Measurements from ENCODE around the gene CD24. TPM values are rescaled to one million over a fixed set of nuclear protein-coding genes. Genes with fewer than 3 reads are reported as not detected.

CD24 gene
- total RNA-seq, 1 experiment from 2014 or later: 1,551 TPM

DNA sequence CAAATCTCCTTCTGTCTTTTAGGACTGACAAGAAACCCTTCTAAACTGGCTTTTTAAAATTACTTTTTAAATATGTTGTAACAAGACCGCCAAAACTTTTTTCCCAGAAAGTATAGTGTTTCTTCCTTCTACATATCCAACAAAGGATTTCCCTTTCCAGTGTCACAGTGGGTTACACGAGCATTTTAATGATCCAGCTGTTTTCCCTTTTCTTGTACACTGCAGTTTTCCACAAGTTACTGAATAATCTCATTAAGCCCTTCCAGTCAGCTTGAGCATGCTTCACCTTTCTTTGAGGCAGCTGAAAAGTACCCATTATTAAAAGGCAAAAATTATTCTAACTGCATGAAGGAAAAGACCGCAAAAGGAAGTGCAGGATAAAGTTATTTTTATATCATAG lies 48.6 kb downstream of the CD24 start:
- H3K9me3 Mint-ChIP-seq: no peaks in the 10 kb centered on the region; a peak in 1 of 5 replicates
- peak overlapping the region; percentile 22 for H2AFZ ChIP-seq (ENCODE audit: low read length)

More for the DNA sequence above, 48.6 kb downstream of the CD24 start:
- Histone ChIP-seq H4K5ac (ENCODE audit: insufficient read length, low read depth, low read length) (no peak overlapping the region), H3K9ac (ENCODE audit: extremely low read depth, insufficient read length, low read length) (no peak overlapping the region), H3K23me2 (ENCODE audit: insufficient read length, low read depth, low read length, poor library complexity, severe bottlenecking) (no peaks in the 10 kb centered on the region), H3K14ac (ENCODE audit: insufficient read depth, low read length) (no peak overlapping the region), H2BK120ac (ENCODE audit: low read depth, low read length, poor library complexity, severe bottlenecking) (no peak overlapping the region), H2BK12ac (ENCODE audit: insufficient read length, low read depth, low read length) (no peak overlapping the region), H3K4me1 (ENCODE audit: insufficient read depth, low read length) (no peaks in the 10 kb centered on the region), H3K79me1 (ENCODE audit: insufficient read depth, low read depth, low read length, poor library complexity, severe bottlenecking) (no peaks in the 10 kb centered on the region), H3K9me3 (ENCODE audit: control insufficient read depth, low read depth, low read length) (no peaks in the 10 kb centered on the region), H2AK5ac (ENCODE audit: insufficient read length, low read length) (no peak overlapping the region), H3K18ac (ENCODE audit: insufficient read length, low read depth, low read length) (no peak overlapping the region), H4K20me1 (ENCODE audit: control insufficient read depth, insufficient read depth, insufficient read length) (no peaks in the 10 kb centered on the region), H2BK15ac (ENCODE audit: low read depth, low read length) (no peak overlapping the region), H2BK20ac (ENCODE audit: low read depth, low read length, poor library complexity, severe bottlenecking) (no peak overlapping the region), H3K4me2 (ENCODE audit: insufficient read depth, insufficient read length, low read length) (no peak overlapping the region), H3K23ac (ENCODE audit: insufficient read length, low read depth, low read length) (no peak overlapping the region), H3K27me3 (ENCODE audit: insufficient read depth, low read length) (no peaks in the 10 kb centered on the region), H3T11ph (ENCODE audit: low read length) (no peak overlapping the region), H3K27ac (ENCODE audit: insufficient read length, low read depth, low read length) (no peak overlapping the region), H2BK5ac (ENCODE audit: insufficient read length, low read length) (no peak overlapping the region), H3K4ac (ENCODE audit: low read depth, low read length) (no peak overlapping the region), H3K79me2 (ENCODE audit: insufficient read depth, low read length) (no peaks in the 10 kb centered on the region), H4K91ac (ENCODE audit: insufficient read length, low read depth, low read length) (no peak overlapping the region), H3K56ac (ENCODE audit: insufficient read length, low read depth, low read length) (no peak overlapping the region), H4K8ac (replicated peaks; ENCODE audit: insufficient read length, low read depth, low read length) (no peak overlapping the region)
- Mint-ChIP-seq H3K4me3 (no peak overlapping the region), H3K27me3 (ENCODE audit: low read depth) (no peaks in the 10 kb centered on the region), H3K27ac (peak overlapping the region in 2 of 3 experiments; percentile 27 to 88; a peak in 4 of 7 replicates), H3K4me1 (peaks cover 36 to 45% of the 10 kb centered on the region in 2 experiments), H3K36me3 (ENCODE audit: insufficient read depth in 1 of 3, low read depth in 3 of 3) (no peaks in the 10 kb centered on the region)
- no peak for DNase-seq
- WGBS (ENCODE audit: extremely low coverage, insufficient read length, low lambda C conversion rate): no CpG with 5 or more reads among the region's 3 CpGs
- TF ChIP-seq, protein P1, sequence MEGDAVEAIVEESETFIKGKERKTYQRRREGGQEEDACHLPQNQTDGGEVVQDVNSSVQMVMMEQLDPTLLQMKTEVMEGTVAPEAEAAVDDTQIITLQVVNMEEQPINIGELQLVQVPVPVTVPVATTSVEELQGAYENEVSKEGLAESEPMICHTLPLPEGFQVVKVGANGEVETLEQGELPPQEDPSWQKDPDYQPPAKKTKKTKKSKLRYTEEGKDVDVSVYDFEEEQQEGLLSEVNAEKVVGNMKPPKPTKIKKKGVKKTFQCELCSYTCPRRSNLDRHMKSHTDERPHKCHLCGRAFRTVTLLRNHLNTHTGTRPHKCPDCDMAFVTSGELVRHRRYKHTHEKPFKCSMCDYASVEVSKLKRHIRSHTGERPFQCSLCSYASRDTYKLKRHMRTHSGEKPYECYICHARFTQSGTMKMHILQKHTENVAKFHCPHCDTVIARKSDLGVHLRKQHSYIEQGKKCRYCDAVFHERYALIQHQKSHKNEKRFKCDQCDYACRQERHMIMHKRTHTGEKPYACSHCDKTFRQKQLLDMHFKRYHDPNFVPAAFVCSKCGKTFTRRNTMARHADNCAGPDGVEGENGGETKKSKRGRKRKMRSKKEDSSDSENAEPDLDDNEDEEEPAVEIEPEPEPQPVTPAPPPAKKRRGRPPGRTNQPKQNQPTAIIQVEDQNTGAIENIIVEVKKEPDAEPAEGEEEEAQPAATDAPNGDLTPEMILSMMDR (conservative IDR thresholded peaks at IDR 0.05): no peak

Measured in H9 (cell line).